KOPT-K1 (cell line): ENCODE data around the gene GJB6.

Experiments used
- H3K27ac ChIP-seq: fragments of 200-600 bp; sonication (generic); 2 replicates; pipeline ENCODE4 v1.5.1; 2016; ENCODE audit warnings: antibody characterized with exemption, mild to moderate bottlenecking, low read depth, low read length; ENCODE audit not compliant: poor library complexity, severe bottlenecking
- H3K36me3 ChIP-seq: fragments of 200-600 bp; sonication (generic); 2 replicates; pipeline ENCODE4 v1.5.1; 2017; ENCODE audit warnings: antibody characterized with exemption, mild to moderate bottlenecking, low read length, moderate library complexity; ENCODE audit not compliant: insufficient read depth
- H3K9me3 ChIP-seq: fragments of 200-600 bp; sonication (generic); 2 replicates; pipeline ENCODE4 v1.5.1; 2017; ENCODE audit warnings: antibody characterized with exemption, low read length, mild to moderate bottlenecking; ENCODE audit not compliant: insufficient read depth, poor library complexity, severe bottlenecking

GJB6 gene

GRCh38 chr13:20247403-20247802 is 15.3 kb upstream of the GJB6 start:
- no peaks in the 10 kb centered on the region for H3K36me3 ChIP-seq
- H3K9me3 ChIP-seq: no peaks in the 10 kb centered on the region
- H3K27ac ChIP-seq: no peak overlapping the region

GRCh38 chr13:20241593-20241992 is 9.5 kb upstream of the GJB6 start:
- H3K27ac ChIP-seq: no peak overlapping the region
- no peaks in the 10 kb centered on the region for H3K9me3 ChIP-seq
- H3K36me3 ChIP-seq: no peaks in the 10 kb centered on the region

GRCh38 chr13:20239748-20240147 is 7.6 kb upstream of the GJB6 start:
- Histone ChIP-seq H3K36me3 (no peaks in the 10 kb centered on the region), H3K27ac (no peak overlapping the region), H3K9me3 (no peaks in the 10 kb centered on the region)

GRCh38 chr13:20232556-20233277 is 598 bp upstream of the GJB6 start:
- no peaks in the 10 kb centered on the region for H3K9me3 ChIP-seq
- H3K27ac ChIP-seq: no peak overlapping the region
- H3K36me3 ChIP-seq: no peaks in the 10 kb centered on the region

- Histone ChIP-seq H3K27ac (no peak overlapping the region), H3K9me3 (no peaks in the 10 kb centered on the region), H3K36me3 (no peaks in the 10 kb centered on the region)
Observed at GRCh38 chr13:20230913-20231838, 943 bp downstream of the GJB6 start.

GRCh38 chr13:20227730-20228129 is 4.4 kb downstream of the GJB6 start:
- no peak overlapping the region for H3K27ac ChIP-seq
- H3K9me3 ChIP-seq: no peaks in the 10 kb centered on the region

DNA sequence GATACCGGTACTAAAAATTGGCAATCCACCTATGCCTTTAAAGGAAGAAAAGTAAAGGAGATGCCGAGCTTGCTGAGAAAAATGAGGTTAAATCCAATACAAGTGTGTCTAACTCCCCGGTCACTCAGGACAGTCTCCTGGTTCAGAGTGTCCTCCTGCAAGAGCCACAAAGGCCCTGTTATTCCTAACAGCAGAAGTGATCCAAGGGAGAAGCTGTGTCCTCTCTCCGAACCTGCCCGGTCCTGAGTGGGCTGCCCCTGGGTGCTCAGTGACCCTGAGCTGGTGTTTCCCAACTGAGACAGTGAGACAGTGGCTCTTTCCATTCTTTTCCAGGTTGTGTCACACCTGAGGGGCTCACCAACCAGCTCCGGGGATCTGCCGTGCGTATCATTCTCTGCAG is 4.8 kb downstream of the GJB6 start:
- Histone ChIP-seq H3K27ac (no peak overlapping the region), H3K36me3 (no peaks in the 10 kb centered on the region), H3K9me3 (no peaks in the 10 kb centered on the region)

More at GRCh38 chr13:20227730-20228129, 4.4 kb downstream of the GJB6 start:
- no peaks in the 10 kb centered on the region for H3K36me3 ChIP-seq

DNA sequence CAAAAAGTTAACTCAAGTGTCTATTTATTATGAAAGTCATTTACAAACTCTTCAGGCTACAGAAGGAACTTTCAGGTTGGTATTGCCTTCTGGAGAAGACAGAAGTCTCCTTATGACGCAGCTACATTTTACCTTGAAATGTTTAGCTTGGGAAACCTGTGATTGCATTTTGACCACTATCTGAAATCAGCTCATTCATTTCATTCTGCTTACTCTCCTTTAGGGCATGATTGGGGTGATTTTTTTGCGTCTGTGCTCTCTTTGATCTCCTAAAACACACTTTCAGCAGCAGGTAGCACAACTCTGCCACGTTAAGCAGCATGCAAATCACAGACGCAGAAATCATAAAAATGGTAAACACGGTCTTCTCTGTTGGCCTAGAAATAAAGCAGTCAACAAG is 9.6 kb downstream of the GJB6 start:
- Histone ChIP-seq H3K27ac (no peak overlapping the region), H3K9me3 (no peaks in the 10 kb centered on the region), H3K36me3 (no peaks in the 10 kb centered on the region)

- Histone ChIP-seq H3K36me3 (no peaks in the 10 kb centered on the region), H3K27ac (no peak overlapping the region), H3K9me3 (no peaks in the 10 kb centered on the region)
Observed at GRCh38 chr13:20221772-20222171, 10.3 kb downstream of the GJB6 start.

GRCh38 chr13:20219577-20219976 is 12.5 kb downstream of the GJB6 start:
- Histone ChIP-seq H3K27ac (no peak overlapping the region), H3K36me3 (no peaks in the 10 kb centered on the region), H3K9me3 (no peaks in the 10 kb centered on the region)

- H3K9me3 ChIP-seq: no peaks in the 10 kb centered on the region
- H3K27ac ChIP-seq: no peak overlapping the region
- H3K36me3 ChIP-seq: no peaks in the 10 kb centered on the region
Observed at GRCh38 chr13:20217168-20217567, 15.0 kb downstream of the GJB6 start.

DNA sequence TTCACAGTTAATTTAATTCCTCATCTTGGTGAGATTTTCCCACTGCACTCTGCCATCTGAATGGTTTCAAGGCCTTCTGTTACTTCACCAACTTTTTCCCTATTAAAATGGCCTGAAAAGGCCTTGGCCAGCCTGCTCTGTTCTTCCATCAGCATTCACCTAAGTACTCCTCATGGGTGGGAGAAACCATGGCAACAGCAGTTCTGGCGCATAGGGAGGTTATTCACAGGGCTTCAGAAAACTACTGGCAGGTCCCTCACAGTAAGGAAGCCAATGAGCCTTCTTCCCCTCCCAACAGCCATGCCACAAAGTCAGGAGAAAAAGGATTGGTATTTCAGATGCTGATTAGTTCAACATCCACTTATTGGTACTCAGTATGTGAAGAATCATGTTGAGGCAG is 22.2 kb downstream of the GJB6 start:
- H3K27ac ChIP-seq: no peak overlapping the region
- no peaks in the 10 kb centered on the region for H3K9me3 ChIP-seq
- no peaks in the 10 kb centered on the region for H3K36me3 ChIP-seq

DNA sequence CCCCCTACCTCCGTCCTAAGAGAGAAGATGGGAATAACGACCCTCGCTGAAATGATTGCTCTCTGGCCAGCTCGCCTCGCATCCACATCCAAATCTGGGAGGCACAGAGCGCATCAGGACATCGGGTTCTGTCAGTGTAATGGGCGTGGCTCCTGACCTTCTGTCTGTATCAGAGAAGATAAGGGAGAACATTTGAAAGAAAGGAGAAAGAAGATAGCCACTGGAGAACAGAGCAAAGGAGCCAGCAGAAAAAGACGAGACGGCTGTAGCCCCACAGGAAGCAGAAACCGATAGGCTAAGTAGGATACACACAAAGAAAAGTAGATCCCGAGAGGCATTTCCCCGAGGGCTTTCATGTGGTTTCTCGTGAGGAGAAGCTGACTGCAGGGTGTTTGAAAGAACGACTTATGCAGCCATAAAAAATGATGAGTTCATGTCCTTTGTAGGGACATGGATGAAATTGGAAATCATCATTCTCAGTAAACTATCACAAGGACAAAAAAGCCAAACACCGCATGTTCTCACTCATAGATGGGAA is 25.4 kb downstream of the GJB6 start:
- Histone ChIP-seq H3K9me3 (peaks cover 3% of the 10 kb centered on the region), H3K27ac (no peak overlapping the region), H3K36me3 (no peaks in the 10 kb centered on the region)

GRCh38 chr13:20206065-20206697 is 25.9 kb downstream of the GJB6 start:
- H3K27ac ChIP-seq: no peak overlapping the region
- peaks cover 7% of the 10 kb centered on the region for H3K9me3 ChIP-seq
- no peaks in the 10 kb centered on the region for H3K36me3 ChIP-seq

DNA sequence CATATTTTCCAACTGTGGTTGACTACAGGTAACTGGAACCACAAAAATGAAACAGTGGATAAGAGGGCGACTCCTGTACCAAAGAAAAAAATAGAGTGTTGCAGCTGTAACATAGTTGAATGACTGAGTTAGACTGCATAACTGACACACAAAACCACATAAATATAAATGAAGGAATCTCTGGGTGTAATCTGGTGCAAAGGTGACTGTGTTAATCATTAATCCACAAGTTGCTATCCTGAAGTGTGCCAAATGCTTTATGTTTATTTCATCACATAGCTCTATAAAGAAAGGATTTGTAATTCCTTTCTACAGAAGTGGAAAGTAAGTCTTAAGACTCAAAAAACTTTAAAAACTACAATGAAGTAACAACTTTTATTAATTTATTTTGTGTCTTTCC is 33.3 kb downstream of the GJB6 start:
- Histone ChIP-seq H3K9me3 (peaks cover 7% of the 10 kb centered on the region), H3K36me3 (no peaks in the 10 kb centered on the region), H3K27ac (no peak overlapping the region)
